Measurements from ENCODE around the gene CNKSR1. TPM values are rescaled to one million over a fixed set of nuclear protein-coding genes. Genes with fewer than 3 reads are reported as not detected.

Gene CNKSR1
- total RNA-seq, 1 experiment from 2014 or later, result 18.0 TPM

- Mint-ChIP-seq H3K4me1 (peaks cover 35% of the 10 kb centered on the region), H3K27ac (no peak overlapping the region), H3K4me3 (peak overlapping the region; percentile 85), H3K27me3 (ENCODE audit: low read depth) (peaks cover 21% of the 10 kb centered on the region), H3K36me3 (no peaks in the 10 kb centered on the region), H3K9me3 (no peaks in the 10 kb centered on the region)
- no peak for ATAC-seq
- CTCF ChIA-PET, result interaction anchor here (0.6 to 4.0 kb wide), 47 partner anchors 8 to 1442 kb away, joined by 3 to 61 read pairs (median 6); partner anchors contain the start of genes CATSPER4, CEP85, FAM110D and PDIK1L
- POLR2A ChIA-PET, result interaction anchor here (0.6 to 1.8 kb wide), 4 partner anchors 13 to 65 kb away, joined by 4 to 9 read pairs (median 6); partner anchors contain the start of genes CATSPER4 and CEP85
- no peak for DNase-seq (ENCODE audit: low spot score)
- no peak for TF ChIP-seq ZNF416 (CRISPR knock-in tag; IDR thresholded peaks at IDR 0.05)
- no peak for TF ChIP-seq USF2 (CRISPR knock-in tag; IDR thresholded peaks at IDR 0.05)
- no peak for TF ChIP-seq JUN (CRISPR knock-in tag; IDR thresholded peaks at IDR 0.05)
- no peak for TF ChIP-seq JAZF1 (CRISPR knock-in tag; IDR thresholded peaks at IDR 0.05)
- no peak for TF ChIP-seq PRRX2 (CRISPR knock-in tag; IDR thresholded peaks at IDR 0.05)
- TF ChIP-seq ZNF232 (CRISPR knock-in tag; IDR thresholded peaks at IDR 0.05), result no peak
- no peak for TF ChIP-seq MXD4 (CRISPR knock-in tag; IDR thresholded peaks at IDR 0.05; ENCODE audit: borderline replicate concordance)
- no peak for TF ChIP-seq ZNF281 (CRISPR knock-in tag; IDR thresholded peaks at IDR 0.05)
- no peak for TF ChIP-seq MAX (CRISPR knock-in tag; IDR thresholded peaks at IDR 0.05)
- no peak for TF ChIP-seq NR3C1 (CRISPR knock-in tag; conservative IDR thresholded peaks at IDR 0.05; ENCODE audit: low read depth)
- no peak for TF ChIP-seq TP53 (CRISPR knock-in tag; IDR thresholded peaks at IDR 0.05)
- no peak for TF ChIP-seq CBFB (CRISPR knock-in tag; IDR thresholded peaks at IDR 0.05; ENCODE audit: low read depth)
Observed at GRCh38 chr1:26169198-26169554, 8.1 kb upstream of the CNKSR1 start.

- Mint-ChIP-seq H3K4me3 (peak within 1 kb of the TSS; percentile 85), H3K36me3 (no peaks in the 10 kb centered on the region), H3K4me1 (peaks cover 31% of the 10 kb centered on the region), H3K27ac (peak within 1 kb of the TSS; percentile 65; the same call in 1 of the 2 replicates), H3K27me3 (ENCODE audit: low read depth) (peaks cover 14% of the 10 kb centered on the region), H3K9me3 (no peaks in the 10 kb centered on the region)
- ATAC-seq (peak; percentile 76), DNase-seq (ENCODE audit: low spot score) (peak; percentile 92)
- CTCF ChIA-PET, result interaction anchor here (0.6 to 4.0 kb wide), 56 partner anchors 9 to 1443 kb away, joined by 3 to 61 read pairs (median 5); partner anchors contain the start of genes CATSPER4, CEP85, FAM110D and PDIK1L
- POLR2A ChIA-PET, result interaction anchor here (0.6 to 1.8 kb wide), 4 partner anchors 13 to 65 kb away, joined by 4 to 9 read pairs (median 6); partner anchors contain the start of genes CATSPER4 and CEP85
- TF ChIP-seq ZNF121 (CRISPR knock-in tag; IDR thresholded peaks at IDR 0.05) (no peak), ELF4 (CRISPR knock-in tag; IDR thresholded peaks at IDR 0.05; ENCODE audit: low read depth) (no peak), GRHL2 (CRISPR knock-in tag; IDR thresholded peaks at IDR 0.05; ENCODE audit: insufficient replicate concordance, severe bottlenecking) (no peak), IRF2 (CRISPR knock-in tag; IDR thresholded peaks at IDR 0.05; ENCODE audit: borderline replicate concordance, low read depth) (no peak), ZNF532 (CRISPR knock-in tag; IDR thresholded peaks at IDR 0.05; ENCODE audit: borderline replicate concordance) (no peak), SMAD3 (CRISPR knock-in tag; IDR thresholded peaks at IDR 0.05; ENCODE audit: borderline replicate concordance) (no peak), AR (CRISPR knock-in tag; IDR thresholded peaks at IDR 0.05) (no peak), FOXP4 (CRISPR knock-in tag; IDR thresholded peaks at IDR 0.05) (0 out of 2 replicates have a peak, but pooled peaks have one; percentile 38), FOXJ3 (CRISPR knock-in tag; IDR thresholded peaks at IDR 0.05; ENCODE audit: borderline replicate concordance) (no peak)
Observed at GRCh38 chr1:26169669-26170471, 7.4 kb upstream of the CNKSR1 start, which contains the start of gene ZNF593. Gene ZNF593, plus strand, starts transcription at chr1:26169908. Its CDS starts 76 bp downstream, at chr1:26169984.
